HCT116 (cell line): ENCODE results near the gene SLC2A13. TPM values are rescaled to one million over a fixed set of nuclear protein-coding genes. Genes with fewer than 3 reads are reported as not detected.

Source experiments
- ATAC-seq: fragments of 200-7000 bp; cut with Tn5 transposase; 2 replicates; pipeline ENCODE4 v1.9.1; 2020; ENCODE audit warnings: mild to moderate bottlenecking, moderate library complexity
- BruUV-seq: library from RNA; stranded (reverse); fragments of 400-500 nt; replicated peaks from 2 replicates; lab custom pipeline; 2021; lab: Mats Ljungman, UMichigan
- CTCF ChIA-PET: fragments of 300-600 bp; sonication (Branson Sonifier 250); formaldehyde crosslinking; loops from one replicate; lab custom pipeline; 2021; ENCODE audit warnings: antibody characterized with exemption; lab: Charles Lee
- POLR2A ChIA-PET: fragments of 300-600, 350-600 bp; sonication (Branson Sonifier 250); formaldehyde crosslinking; loops from one replicate; lab custom pipeline; 2021; ENCODE audit warnings: antibody characterized with exemption; lab: Charles Lee
- RAD21 ChIA-PET, 2 experiments: fragments of 300-600 bp; sonication (Branson Sonifier 250); formaldehyde crosslinking; loops; one replicate each; lab custom pipeline; 2023; ENCODE audit warnings: low total read pairs in 2 of 2; ENCODE audit not compliant: uncharacterized antibody in 2 of 2, unreplicated experiment in 2 of 2, low non-redundant PET in 1 of 2; lab: Charles Lee
- DNase-seq: peaks from one replicate; pipeline ENCODE4 v3.0.0-alpha.2; 2010; ENCODE audit warnings: low read depth, low spot score
- H2AFZ ChIP-seq: fragments of 200-600 bp; shearing (Covaris generic), sonication (generic); 2 replicates; pipeline ENCODE4 v1.6.1; 2017; ENCODE audit warnings: low read depth, mixed run types, mixed read lengths, antibody characterized with exemption, low read length; ENCODE audit not compliant: poor library complexity, severe bottlenecking
- H3K27ac ChIP-seq: 2 replicates; pipeline ENCODE4 v1.5.1; 2012; ENCODE audit warnings: low read depth, low read length
- H3K27me3 ChIP-seq: fragments of 200-600 bp; sonication (generic); 2 replicates; pipeline ENCODE4 v1.6.1; 2016; ENCODE audit warnings: mixed run types, low read length, mixed read lengths; ENCODE audit not compliant: insufficient read depth
- H3K36me3 ChIP-seq, 2 experiments: fragments of 200-500 bp in 1 of 2; fragments of 200-600 bp in 1 of 2; sonication (Bioruptor generic) in 1 of 2; sonication (generic) in 1 of 2; 2 replicates each; pipeline versions ENCODE4 v1.5.1 to v1.6.1; 2014 to 2016; ENCODE audit warnings: low read length in 2 of 2, inconsistent platforms in 1 of 2, mixed read lengths in 1 of 2, mixed run types in 1 of 2; ENCODE audit not compliant: insufficient read depth in 2 of 2, control insufficient read depth in 1 of 2
- H3K4me1 ChIP-seq, 2 experiments: fragments of 200-600 bp in 1 of 2; sonication (generic) in 1 of 2; 2 replicates each; pipeline versions ENCODE4 v1.5.1 to v1.6.1; 2012 to 2017; ENCODE audit warnings: low read length in 2 of 2, inconsistent platforms in 1 of 2, mild to moderate bottlenecking in 1 of 2, mixed read lengths in 1 of 2, mixed run types in 1 of 2, moderate library complexity in 1 of 2; ENCODE audit not compliant: insufficient read depth in 2 of 2, control insufficient read depth in 1 of 2
- H3K4me2 ChIP-seq: fragments of 200-600 bp; sonication (generic); 2 replicates; pipeline ENCODE4 v1.6.1; 2017; ENCODE audit warnings: mixed run types, low read length, mixed read lengths
- H3K4me3 ChIP-seq, 2 experiments: fragments of 200-600 bp in 1 of 2; sonication (generic) in 1 of 2; replicated peaks in 1 of 2; 2 replicates each; pipeline ENCODE4 v1.5.1; 2011 to 2016; ENCODE audit warnings: low read length in 2 of 2, control low read depth in 1 of 2, low read depth in 1 of 2, mild to moderate bottlenecking in 1 of 2, mixed read lengths in 1 of 2, mixed run types in 1 of 2
- H3K79me2 ChIP-seq: fragments of 200-600 bp; sonication (generic); 2 replicates; pipeline ENCODE4 v1.6.1; 2017; ENCODE audit warnings: mild to moderate bottlenecking, mixed run types, low read length, moderate library complexity, mixed read lengths; ENCODE audit not compliant: insufficient read depth
- H3K9ac ChIP-seq: fragments of 200-600 bp; sonication (generic); 2 replicates; pipeline ENCODE4 v1.6.1; 2016; ENCODE audit warnings: low read length, mixed read lengths
- H3K9me2 ChIP-seq: fragments of 200-600 bp; sonication (generic), shearing (Covaris generic); 2 replicates; pipeline ENCODE4 v1.6.1; 2017; ENCODE audit warnings: mixed run types, mild to moderate bottlenecking, moderate library complexity; ENCODE audit not compliant: insufficient read depth
- H3K9me3 ChIP-seq, 2 experiments: fragments of 200-500 bp in 1 of 2; fragments of 200-600 bp in 1 of 2; sonication (Bioruptor generic) in 1 of 2; sonication (generic) in 1 of 2; 2 replicates each; pipeline ENCODE4 v1.6.1; 2014 to 2017; ENCODE audit warnings: low read length in 2 of 2, mixed read lengths in 2 of 2, inconsistent platforms in 1 of 2, low read depth in 1 of 2, mild to moderate bottlenecking in 1 of 2, mixed run types in 1 of 2, moderate library complexity in 1 of 2; ENCODE audit not compliant: control insufficient read depth in 1 of 2, insufficient read depth in 1 of 2
- H4K20me1 ChIP-seq: fragments of 200-600 bp; sonication (generic), shearing (Covaris generic); 2 replicates; pipeline ENCODE4 v1.6.1; 2017; ENCODE audit warnings: mixed run types, mild to moderate bottlenecking, moderate library complexity; ENCODE audit not compliant: insufficient read depth
- CTCF ChIP-seq, 3 experiments: fragments of 200-600 bp in 1 of 3; sonication (generic) in 1 of 3; IDR thresholded peaks in 2 of 3; conservative IDR thresholded peaks in 1 of 3; 2 replicates each; pipeline ENCODE4 v1.5.1; 2012 to 2017; ENCODE audit warnings: low read depth in 2 of 3, low read length in 2 of 3, antibody characterized with exemption in 1 of 3, borderline replicate concordance in 1 of 3, control low read depth in 1 of 3, mild to moderate bottlenecking in 1 of 3, mixed read lengths in 1 of 3, mixed run types in 1 of 3, moderate library complexity in 1 of 3; ENCODE audit not compliant: insufficient read depth in 1 of 3
- ELF1 ChIP-seq: IDR thresholded peaks from 2 replicates; pipeline ENCODE4 v1.6.1; 2012; ENCODE audit warnings: low read depth, borderline replicate concordance
- EZH2 ChIP-seq: fragments of 200-600 bp; sonication (generic); IDR thresholded peaks from 2 replicates; pipeline ENCODE4 v1.6.1; 2017; ENCODE audit warnings: antibody characterized with exemption, mixed run types
- FOSL1 ChIP-seq: IDR thresholded peaks from 2 replicates; pipeline ENCODE4 v1.6.1; 2012; ENCODE audit warnings: low read depth
- MAX ChIP-seq: IDR thresholded peaks from 2 replicates; pipeline ENCODE4 v1.6.1; 2012
- SIN3A ChIP-seq: IDR thresholded peaks from 2 replicates; pipeline ENCODE4 v1.6.1; 2012; ENCODE audit warnings: low read depth
- SRF ChIP-seq: IDR thresholded peaks from 2 replicates; pipeline ENCODE4 v1.6.1; 2012; ENCODE audit warnings: low read depth
- TCF7L2 ChIP-seq: IDR thresholded peaks from 2 replicates; pipeline ENCODE4 v1.7.0; 2011; ENCODE audit warnings: borderline replicate concordance, inconsistent platforms; ENCODE audit not compliant: insufficient read depth, insufficient read length; ENCODE audit errors: extremely low read depth
- ZBTB33 ChIP-seq: IDR thresholded peaks from 2 replicates; pipeline ENCODE4 v1.6.1; 2011; ENCODE audit warnings: mild to moderate bottlenecking, low read length, moderate library complexity; ENCODE audit not compliant: insufficient replicate concordance; ENCODE audit errors: extremely low read depth
- intact Hi-C: fragments of 100-400 bp; cut with micrococcal nuclease; formaldehyde crosslinking; loops from 2 replicates; pipeline ENCODE4 v1.10.0; 2022
- total RNA-seq: library from RNA; stranded (reverse); gene quantifications from one replicate; pipeline ENCODE4 v1.2.1, GENCODE V29; 2021; ENCODE audit not compliant: unreplicated experiment
- TF ChIP-seq, protein P1 (sequence below): IDR thresholded peaks from 2 replicates; pipeline ENCODE4 v1.6.1; 2012; ENCODE audit warnings: low read depth

SLC2A13 gene
- total RNA-seq, 1 experiment from 2014 or later = 6.8 TPM

- Histone ChIP-seq H3K4me2 (no peak overlapping the region), H3K4me1 (no peaks in the 10 kb centered on the region), H3K36me3 (no peaks in the 10 kb centered on the region), H3K9me2 (no peaks in the 10 kb centered on the region), H4K20me1 (no peaks in the 10 kb centered on the region; the same call in 1 of the 2 replicates), H3K27ac (no peak overlapping the region), H3K4me3 (no peak overlapping the region), H3K27me3 (no peaks in the 10 kb centered on the region), H3K79me2 (no peaks in the 10 kb centered on the region), H3K9ac (no peak overlapping the region), H3K9me3 (no peaks in the 10 kb centered on the region), H2AFZ (no peak overlapping the region)
- ATAC-seq (no peak), DNase-seq (no peak)
- no TSS peak for BruUV-seq
- intact Hi-C loops = loop anchor here (10.0 kb wide), 1 partner anchor 55 kb away; no protein-coding TSS in a partner anchor
- ChIA-PET CTCF (no interaction called here), POLR2A (no interaction called here), RAD21 (no interaction called here)
- TF ChIP-seq SIN3A (no peak), MAX (no peak), CTCF (IDR thresholded peaks at IDR 0.05 in 2 of 3, conservative IDR thresholded peaks at IDR 0.05 in 1 of 3; ENCODE audit: borderline replicate concordance in 1 of 3, insufficient read depth in 1 of 3, low read depth in 2 of 3, low read length in 2 of 3) (no peak), ZBTB33 (no peak), ELF1 (no peak), EZH2 (no peak), TCF7L2 (no peak), FOSL1 (no peak), SRF (no peak)
- TF ChIP-seq, protein P1, sequence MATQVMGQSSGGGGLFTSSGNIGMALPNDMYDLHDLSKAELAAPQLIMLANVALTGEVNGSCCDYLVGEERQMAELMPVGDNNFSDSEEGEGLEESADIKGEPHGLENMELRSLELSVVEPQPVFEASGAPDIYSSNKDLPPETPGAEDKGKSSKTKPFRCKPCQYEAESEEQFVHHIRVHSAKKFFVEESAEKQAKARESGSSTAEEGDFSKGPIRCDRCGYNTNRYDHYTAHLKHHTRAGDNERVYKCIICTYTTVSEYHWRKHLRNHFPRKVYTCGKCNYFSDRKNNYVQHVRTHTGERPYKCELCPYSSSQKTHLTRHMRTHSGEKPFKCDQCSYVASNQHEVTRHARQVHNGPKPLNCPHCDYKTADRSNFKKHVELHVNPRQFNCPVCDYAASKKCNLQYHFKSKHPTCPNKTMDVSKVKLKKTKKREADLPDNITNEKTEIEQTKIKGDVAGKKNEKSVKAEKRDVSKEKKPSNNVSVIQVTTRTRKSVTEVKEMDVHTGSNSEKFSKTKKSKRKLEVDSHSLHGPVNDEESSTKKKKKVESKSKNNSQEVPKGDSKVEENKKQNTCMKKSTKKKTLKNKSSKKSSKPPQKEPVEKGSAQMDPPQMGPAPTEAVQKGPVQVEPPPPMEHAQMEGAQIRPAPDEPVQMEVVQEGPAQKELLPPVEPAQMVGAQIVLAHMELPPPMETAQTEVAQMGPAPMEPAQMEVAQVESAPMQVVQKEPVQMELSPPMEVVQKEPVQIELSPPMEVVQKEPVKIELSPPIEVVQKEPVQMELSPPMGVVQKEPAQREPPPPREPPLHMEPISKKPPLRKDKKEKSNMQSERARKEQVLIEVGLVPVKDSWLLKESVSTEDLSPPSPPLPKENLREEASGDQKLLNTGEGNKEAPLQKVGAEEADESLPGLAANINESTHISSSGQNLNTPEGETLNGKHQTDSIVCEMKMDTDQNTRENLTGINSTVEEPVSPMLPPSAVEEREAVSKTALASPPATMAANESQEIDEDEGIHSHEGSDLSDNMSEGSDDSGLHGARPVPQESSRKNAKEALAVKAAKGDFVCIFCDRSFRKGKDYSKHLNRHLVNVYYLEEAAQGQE = no peak
These were observed 326.0 kb downstream of the SLC2A13 start for GRCh38 chr12:39779768-39780340.
